ENCODE data around the gene ERBB4.

- TF ChIP-seq CTCF (IDR thresholded peaks at IDR 0.05), result no peak
- TF ChIP-seq POLR2A (IDR thresholded peaks at IDR 0.05), result no peak
- TF ChIP-seq EP300 (IDR thresholded peaks at IDR 0.05), result no peak
Observed at GRCh38 chr2:211798868-211799267, 739.7 kb downstream of the ERBB4 start.
